T-cell (primary cell): ENCODE data around the gene GFOD1. TPM values are rescaled to one million over a fixed set of nuclear protein-coding genes. Genes with fewer than 3 reads are reported as not detected.

Experiments
- ATAC-seq, 4 experiments: fragments of 200-7000 bp in 3 of 4; fragments of 150-1000 bp in 1 of 4; cut with Tn5 transposase; replicated peaks in 1 of 4; 1 replicate in 3 of 4; 2 replicates in 1 of 4; pipeline ENCODE4 v1.10.0; 2021; ENCODE audit warnings: moderate library complexity in 3 of 4, mild to moderate bottlenecking in 2 of 4, moderate number of reproducible peaks in 1 of 4
- CTCF ChIA-PET, 2 donors: fragments of 300-600 bp; sonication (Branson Sonifier 250); formaldehyde crosslinking; loops; one replicate each; lab custom pipeline; 2022; ENCODE audit warnings: antibody characterized with exemption in 2 of 2; lab: Charles Lee
- POLR2A ChIA-PET, 2 donors: fragments of 300-600 bp; sonication (Branson Sonifier 250); formaldehyde crosslinking; loops; one replicate each; lab custom pipeline; 2022; ENCODE audit warnings: antibody characterized with exemption in 2 of 2; lab: Charles Lee
- DNase-seq, 35 experiments: peaks; one replicate each; pipeline versions ENCODE4 v3.0.0 to v3.0.0-alpha.2; 2013 to 2023
- H3K27ac ChIP-seq: one replicate; pipeline ENCODE4 v1.5.1; 2013; ENCODE audit warnings: low read length
- H3K27me3 ChIP-seq, 2 experiments: replicated peaks in 1 of 2; 1 replicate in 1 of 2; 2 replicates in 1 of 2; pipeline versions ENCODE4 v1.6.1 to v1.7.0; 2013; ENCODE audit warnings: low read length in 1 of 2, mixed read lengths in 1 of 2; ENCODE audit not compliant: control insufficient read depth in 2 of 2, insufficient read depth in 2 of 2; ENCODE audit errors: extremely low read depth in 1 of 2
- H3K36me3 ChIP-seq, 2 donors: 1 replicate in 1 of 2; 2 replicates in 1 of 2; pipeline versions ENCODE4 v1.6.1 to v1.7.0; 2013; ENCODE audit warnings: low read length in 1 of 2; ENCODE audit not compliant: control insufficient read depth in 2 of 2, insufficient read depth in 1 of 2; ENCODE audit errors: extremely low read depth in 1 of 2
- H3K4me1 ChIP-seq, 2 experiments: 1 replicate in 1 of 2; 2 replicates in 1 of 2; pipeline versions ENCODE4 v1.6.1 to v1.7.0; 2013; ENCODE audit warnings: low read length in 2 of 2, mixed read lengths in 1 of 2; ENCODE audit not compliant: insufficient read depth in 2 of 2, control insufficient read depth in 1 of 2; ENCODE audit errors: extremely low read depth in 1 of 2
- H3K4me3 ChIP-seq, 2 donors: 1 replicate in 1 of 2; 2 replicates in 1 of 2; pipeline versions ENCODE4 v1.5.1 to v1.7.0; 2013; ENCODE audit warnings: mild to moderate bottlenecking in 2 of 2, low read length in 1 of 2, moderate library complexity in 1 of 2; ENCODE audit not compliant: control insufficient read depth in 1 of 2; ENCODE audit errors: extremely low read depth in 1 of 2
- H3K9me3 ChIP-seq: 2 replicates; pipeline ENCODE4 v1.7.0; 2013
- H3K27ac Mint-ChIP-seq, 2 donors: one replicate each; pipeline ENCODE4 v1.8.0; 2020 to 2021; ENCODE audit warnings: mild to moderate bottlenecking in 2 of 2, mixed read lengths in 2 of 2
- H3K27me3 Mint-ChIP-seq, 2 donors: one replicate each; pipeline ENCODE4 v1.8.0; 2021 to 2022; ENCODE audit warnings: mixed read lengths in 2 of 2
- H3K36me3 Mint-ChIP-seq: one replicate; pipeline ENCODE4 v1.8.0; 2021; ENCODE audit warnings: mixed read lengths
- H3K4me1 Mint-ChIP-seq, 3 donors: one replicate each; pipeline ENCODE4 v1.8.0; 2020 to 2022; ENCODE audit warnings: mixed read lengths in 3 of 3, mild to moderate bottlenecking in 1 of 3
- H3K4me3 Mint-ChIP-seq, 3 donors: one replicate each; pipeline ENCODE4 v1.8.0; 2020 to 2022; ENCODE audit warnings: mild to moderate bottlenecking in 3 of 3, mixed read lengths in 3 of 3, moderate library complexity in 3 of 3
- H3K9me3 Mint-ChIP-seq, 3 donors: one replicate each; pipeline ENCODE4 v1.8.0; 2020 to 2022; ENCODE audit warnings: mixed read lengths in 3 of 3
- WGBS: methylation state at CpG from one replicate; pipeline ENCODE4 v1.1.5; 2013; ENCODE audit warnings: missing lambda C conversion rate; ENCODE audit not compliant: insufficient coverage; 5-methylcytosine and 5-hydroxymethylcytosine counted together
- total RNA-seq, 35 experiments: library from RNA in 6 of 35; stranded (reverse) in 6 of 35; fragments of 120-200 nt in 1 of 35; gene quantifications; one replicate each; pipeline versions ENCODE4 v1.2.1 to v1.2.4 and lab custom pipeline; 2013 to 2026

The GFOD1 gene
- total RNA-seq, 5 donors from 2014 or later (not counting 1 experiment from before 2014, with no cell fraction given) = 1.9 to 3.2 (median 2.3) TPM

- Histone ChIP-seq H3K27me3 (peaks cover 0 to 2% of the 10 kb centered on the region in 2 experiments), H3K36me3 (no peaks in the 10 kb centered on the region), H3K27ac (no peak overlapping the region), H3K9me3 (no peaks in the 10 kb centered on the region), H3K4me3 (no peak overlapping the region), H3K4me1 (peaks cover 5 to 13% of the 10 kb centered on the region in 2 experiments)
- H3K9me3 Mint-ChIP-seq = no peaks in the 10 kb centered on the region
- H3K4me1 Mint-ChIP-seq = peaks cover 17 to 22% (median 17%) of the 10 kb centered on the region in 3 donors
- no peak overlapping the region for H3K27ac Mint-ChIP-seq
- ATAC-seq (no peak), DNase-seq (no peak)
- 79% methylated on average over 4 of the region's 11 CpGs for WGBS
- H3K27me3 Mint-ChIP-seq = no peaks in the 10 kb centered on the region
- no peak overlapping the region for H3K4me3 Mint-ChIP-seq
- ChIA-PET POLR2A (interaction anchor here in 1 of 2 donors (0.6 kb wide), 1 partner anchor 1820 kb away, joined by 3 read pairs; no protein-coding TSS in a partner anchor), CTCF (interaction anchor here in 1 of 2 donors (0.7 kb wide), 1 partner anchor 1878 kb away, joined by 4 read pairs; no protein-coding TSS in a partner anchor)
- H3K36me3 Mint-ChIP-seq = no peaks in the 10 kb centered on the region
Observed at GRCh38 chr6:13523826-13524622, 36.6 kb upstream of the GFOD1 start.

GRCh38 chr6:13522656-13523055 is 35.3 kb upstream of the GFOD1 start:
- Mint-ChIP-seq H3K27ac (no peak overlapping the region), H3K36me3 (no peaks in the 10 kb centered on the region), H3K27me3 (no peaks in the 10 kb centered on the region), H3K4me1 (peaks cover 16 to 19% (median 17%) of the 10 kb centered on the region in 3 donors), H3K9me3 (no peaks in the 10 kb centered on the region), H3K4me3 (no peak overlapping the region)
- Histone ChIP-seq H3K9me3 (no peaks in the 10 kb centered on the region), H3K27me3 (peaks cover 0 to 2% of the 10 kb centered on the region in 2 experiments), H3K4me1 (peaks cover 5 to 13% of the 10 kb centered on the region in 2 experiments), H3K36me3 (no peaks in the 10 kb centered on the region), H3K4me3 (no peak overlapping the region), H3K27ac (no peak overlapping the region)
- ATAC-seq = no peak
- DNase-seq = no peak
- ChIA-PET POLR2A (interaction anchor here in 1 of 2 donors (0.6 kb wide), 1 partner anchor 68 kb away, joined by 3 read pairs; no protein-coding TSS in a partner anchor), CTCF (interaction anchor here in 1 of 2 donors (0.8 kb wide), 1 partner anchor 15 kb away, joined by 3 read pairs; no protein-coding TSS in a partner anchor)
- 70% methylated on average over 3 of the region's 4 CpGs for WGBS

GRCh38 chr6:13519839-13520238 is 32.4 kb upstream of the GFOD1 start:
- H3K4me3 ChIP-seq = no peak overlapping the region
- CTCF ChIA-PET = no interaction called here
- no peaks in the 10 kb centered on the region for H3K9me3 ChIP-seq
- H3K27me3 Mint-ChIP-seq = peaks cover 0 to 2% of the 10 kb centered on the region in 2 donors
- H3K4me3 Mint-ChIP-seq = no peak overlapping the region
- no peaks in the 10 kb centered on the region for H3K27me3 ChIP-seq
- no peak for DNase-seq
- no CpG with 5 or more reads among the region's 4 CpGs for WGBS
- H3K27ac ChIP-seq = no peak overlapping the region
- no peaks in the 10 kb centered on the region for H3K4me1 ChIP-seq
- POLR2A ChIA-PET = no interaction called here
- ATAC-seq = no peak
- H3K9me3 Mint-ChIP-seq = no peaks in the 10 kb centered on the region
- H3K4me1 Mint-ChIP-seq = peaks cover 0 to 2% (median 0%) of the 10 kb centered on the region in 3 donors
- H3K36me3 ChIP-seq = no peaks in the 10 kb centered on the region
- no peak overlapping the region for H3K27ac Mint-ChIP-seq
- no peaks in the 10 kb centered on the region for H3K36me3 Mint-ChIP-seq

- no peak overlapping the region for H3K4me3 Mint-ChIP-seq
- DNase-seq = no peak
Observed at GRCh38 chr6:13517116-13517515, 29.7 kb upstream of the GFOD1 start.

GRCh38 chr6:13515912-13516311 is 28.5 kb upstream of the GFOD1 start:
- CTCF ChIA-PET = no interaction called here
- Mint-ChIP-seq H3K36me3 (no peaks in the 10 kb centered on the region), H3K27me3 (peaks cover 0 to 2% of the 10 kb centered on the region in 2 donors), H3K27ac (no peak overlapping the region), H3K4me1 (no peaks in the 10 kb centered on the region), H3K4me3 (no peak overlapping the region), H3K9me3 (no peaks in the 10 kb centered on the region)
- H3K4me3 ChIP-seq = no peak overlapping the region
- no peak overlapping the region for H3K27ac ChIP-seq
- H3K27me3 ChIP-seq = peaks cover 0 to 3% of the 10 kb centered on the region in 2 experiments
- POLR2A ChIA-PET = no interaction called here
- no peaks in the 10 kb centered on the region for H3K9me3 ChIP-seq
- H3K4me1 ChIP-seq = no peaks in the 10 kb centered on the region
- DNase-seq (no peak), ATAC-seq (no peak)
- 50% methylated on average over 1 of the region's 3 CpGs for WGBS
- no peaks in the 10 kb centered on the region for H3K36me3 ChIP-seq

More at GRCh38 chr6:13517116-13517515, 29.7 kb upstream of the GFOD1 start:
- CTCF ChIA-PET = no interaction called here
- no peak for ATAC-seq
- H3K27me3 Mint-ChIP-seq = peaks cover 0 to 2% of the 10 kb centered on the region in 2 donors
- H3K36me3 Mint-ChIP-seq = no peaks in the 10 kb centered on the region
- H3K9me3 Mint-ChIP-seq = no peaks in the 10 kb centered on the region
- Histone ChIP-seq H3K4me3 (no peak overlapping the region), H3K9me3 (no peaks in the 10 kb centered on the region), H3K36me3 (no peaks in the 10 kb centered on the region), H3K4me1 (no peaks in the 10 kb centered on the region), H3K27me3 (peaks cover 0 to under 1% of the 10 kb centered on the region in 2 experiments), H3K27ac (no peak overlapping the region)
- WGBS = 88% methylated on average over 1 of the region's 3 CpGs
- POLR2A ChIA-PET = no interaction called here
- H3K27ac Mint-ChIP-seq = no peak overlapping the region
- H3K4me1 Mint-ChIP-seq = no peaks in the 10 kb centered on the region

GRCh38 chr6:13513626-13514502 is 26.5 kb upstream of the GFOD1 start:
- CTCF ChIA-PET = no interaction called here
- no peaks in the 10 kb centered on the region for H3K36me3 ChIP-seq
- no peaks in the 10 kb centered on the region for H3K9me3 ChIP-seq
- H3K27ac Mint-ChIP-seq = no peak overlapping the region
- WGBS = 89% methylated on average over 6 of the region's 16 CpGs
- ATAC-seq = no peak
- no peak overlapping the region for H3K27ac ChIP-seq
- H3K27me3 ChIP-seq = peaks cover 0 to 3% of the 10 kb centered on the region in 2 experiments
- H3K27me3 Mint-ChIP-seq = peaks cover 2 to 3% of the 10 kb centered on the region in 2 donors
- no peaks in the 10 kb centered on the region for H3K36me3 Mint-ChIP-seq
- H3K4me1 ChIP-seq = no peaks in the 10 kb centered on the region
- H3K4me1 Mint-ChIP-seq = no peaks in the 10 kb centered on the region
- DNase-seq = no peak
- H3K9me3 Mint-ChIP-seq = no peaks in the 10 kb centered on the region
- POLR2A ChIA-PET = no interaction called here
- no peak overlapping the region for H3K4me3 Mint-ChIP-seq
- H3K4me3 ChIP-seq = no peak overlapping the region
